ENCODE results near the gene LCE6A. TPM values are rescaled to one million over a fixed set of nuclear protein-coding genes. Genes with fewer than 3 reads are reported as not detected.
A peak's percentile ranks its signal among the peaks of the same experiment; 100 is the strongest.

The LCE6A gene
- total RNA-seq, 1 donor from 2014 or later = not detected

GRCh38 chr1:152871731-152872126 lies 29.1 kb downstream of the LCE6A start:
- ATAC-seq = no peak

GRCh38 chr1:152873495-152873894 lies 30.8 kb downstream of the LCE6A start:
- ATAC-seq (no peak), DNase-seq (ENCODE audit: low spot score) (no peak)

More at GRCh38 chr1:152871731-152872126, 29.1 kb downstream of the LCE6A start:
- DNase-seq (ENCODE audit: low spot score) = no peak

- peak; percentile 38 for ATAC-seq
These were observed 34.2 kb downstream of the LCE6A start for GRCh38 chr1:152876827-152877226.

GRCh38 chr1:152878042-152878441 lies 35.4 kb downstream of the LCE6A start, which contains the start of gene SMCP:
Gene SMCP (plus strand): TSS chr1:152878322. CDS start chr1:152884423, 6,101 bp downstream.
- ATAC-seq = no peak
- DNase-seq (ENCODE audit: low spot score) = no peak

More at GRCh38 chr1:152876827-152877226, 34.2 kb downstream of the LCE6A start:
- DNase-seq (ENCODE audit: low spot score) = peak; percentile 51

- peak; percentile 68 for DNase-seq (ENCODE audit: low spot score)
- ATAC-seq = peak; percentile 89
These were observed 37.0 kb downstream of the LCE6A start for GRCh38 chr1:152879559-152880198.

- DNase-seq (ENCODE audit: low spot score) (no peak), ATAC-seq (peak; percentile 22)
These were observed 37.7 kb downstream of the LCE6A start for GRCh38 chr1:152880316-152880715.

- DNase-seq (ENCODE audit: low spot score) = no peak
- peak; percentile 52 for ATAC-seq
These were observed 38.3 kb downstream of the LCE6A start for GRCh38 chr1:152880907-152881306.

- ATAC-seq (no peak), DNase-seq (ENCODE audit: low spot score) (no peak)
These were observed 41.4 kb downstream of the LCE6A start for GRCh38 chr1:152884085-152884484.

- DNase-seq (ENCODE audit: low spot score) (no peak), ATAC-seq (no peak)
These were observed 41.9 kb downstream of the LCE6A start for GRCh38 chr1:152884506-152884905.

GRCh38 chr1:152884966-152885624 lies 42.4 kb downstream of the LCE6A start:
- DNase-seq (ENCODE audit: low spot score) (no peak), ATAC-seq (no peak)

- peak; percentile 92 for ATAC-seq
- DNase-seq (ENCODE audit: low spot score) = peak; percentile 78
These were observed 43.4 kb downstream of the LCE6A start for GRCh38 chr1:152886085-152886484.

- ATAC-seq = peak; percentile 13
- DNase-seq (ENCODE audit: low spot score) = no peak
These were observed 44.2 kb downstream of the LCE6A start for GRCh38 chr1:152886758-152887409.

GRCh38 chr1:152888126-152888525 lies 45.5 kb downstream of the LCE6A start:
- DNase-seq (ENCODE audit: low spot score) (no peak), ATAC-seq (no peak)

Other genes with a start within 250 kb of the LCE6A start
- not detected for gene LCE3C, start 242.6 kb upstream of the LCE6A start, total RNA-seq
- gene LCE3B, start 229.0 kb upstream of the LCE6A start, total RNA-seq = not detected
- not detected for gene LCE3A, start 219.8 kb upstream of the LCE6A start, total RNA-seq
- gene LCE2D, start 179.5 kb upstream of the LCE6A start, total RNA-seq = not detected
- not detected for gene LCE2C, start 167.6 kb upstream of the LCE6A start, total RNA-seq
- not detected for gene LCE2B, start 156.7 kb upstream of the LCE6A start, total RNA-seq
- not detected for gene LCE2A, start 144.5 kb upstream of the LCE6A start, total RNA-seq
- gene LCE4A, start 134.7 kb upstream of the LCE6A start, total RNA-seq = not detected
- gene KPRP, start 84.8 kb upstream of the LCE6A start, total RNA-seq = not detected
- not detected for gene LCE1F, start 67.7 kb upstream of the LCE6A start, total RNA-seq
- gene LCE1E, start 56.6 kb upstream of the LCE6A start, total RNA-seq = not detected
- gene LCE1D, start 46.1 kb upstream of the LCE6A start, total RNA-seq = not detected
- not detected for gene LCE1C, start 36.2 kb upstream of the LCE6A start, total RNA-seq
- not detected for gene LCE1B, start 30.9 kb upstream of the LCE6A start, total RNA-seq
- not detected for gene LCE1A, start 15.4 kb upstream of the LCE6A start, total RNA-seq
- not detected for gene LCE7A, start 17.1 kb downstream of the LCE6A start, total RNA-seq
- not detected for gene SMCP, start 35.5 kb downstream of the LCE6A start, total RNA-seq
- not detected for gene IVL, start 65.7 kb downstream of the LCE6A start, total RNA-seq
- gene SPRR5, start 104.3 kb downstream of the LCE6A start, total RNA-seq = not detected
- gene SPRR4, start 127.8 kb downstream of the LCE6A start, total RNA-seq = not detected
- not detected for gene SPRR1A, start 141.2 kb downstream of the LCE6A start, total RNA-seq
- gene SPRR3, start 158.9 kb downstream of the LCE6A start, total RNA-seq = not detected
- not detected for gene SPRR1B, start 188.3 kb downstream of the LCE6A start, total RNA-seq
- not detected for gene SPRR2D, start 198.3 kb downstream of the LCE6A start, total RNA-seq
- gene SPRR2A, start 214.7 kb downstream of the LCE6A start, total RNA-seq = not detected
- gene SPRR2B, start 228.8 kb downstream of the LCE6A start, total RNA-seq = not detected